ENCODE data around the gene RAB10.
"Not testable (repeated sequence)": the region's sequence is repeated elsewhere in the genome, so short reads cannot be mapped to it uniquely, and the experiment has no call there.

RAB10 gene

GRCh38 chr2:26064846-26065245, 31.0 kb downstream of the RAB10 start:
- no peak for DNase-seq

- no peak for DNase-seq
Observed at GRCh38 chr2:26067186-26067974, 33.5 kb downstream of the RAB10 start.

- no peak for DNase-seq
Observed at GRCh38 chr2:26067980-26068507, 34.2 kb downstream of the RAB10 start.

GRCh38 chr2:26068602-26069298, 34.9 kb downstream of the RAB10 start:
- peak; percentile 88 for DNase-seq

- DNase-seq: no peak
Observed at GRCh38 chr2:26070730-26071129, 36.8 kb downstream of the RAB10 start.

- DNase-seq: no peak
Observed at GRCh38 chr2:26072925-26073768, 39.3 kb downstream of the RAB10 start.

GRCh38 chr2:26073830-26074229, 39.9 kb downstream of the RAB10 start:
- no peak for DNase-seq

GRCh38 chr2:26074676-26075075, 40.8 kb downstream of the RAB10 start:
- DNase-seq: no peak

GRCh38 chr2:26075173-26075572, 41.3 kb downstream of the RAB10 start:
- DNase-seq: no peak

GRCh38 chr2:26076001-26076587, 42.2 kb downstream of the RAB10 start:
- no peak for DNase-seq

- no peak for DNase-seq
Observed at GRCh38 chr2:26077291-26077690, 43.4 kb downstream of the RAB10 start.

- DNase-seq: no peak
Observed at GRCh38 chr2:26078939-26079338, 45.1 kb downstream of the RAB10 start.

GRCh38 chr2:26080356-26080755, 46.5 kb downstream of the RAB10 start:
- DNase-seq: peak; percentile 10

- not testable (repeated sequence) for DNase-seq
Observed at GRCh38 chr2:26080925-26081324, 47.0 kb downstream of the RAB10 start.

GRCh38 chr2:26081556-26081955, 47.7 kb downstream of the RAB10 start:
- no peak for DNase-seq

- DNase-seq: peak; percentile 61
Observed at GRCh38 chr2:26086155-26086637, 52.3 kb downstream of the RAB10 start.

GRCh38 chr2:26086779-26087178, 52.9 kb downstream of the RAB10 start:
- no peak for DNase-seq

GRCh38 chr2:26088038-26088643, 54.3 kb downstream of the RAB10 start:
- peak; percentile 11 for DNase-seq

- DNase-seq: not testable (repeated sequence)
Observed at GRCh38 chr2:26088931-26089330, 55.0 kb downstream of the RAB10 start.

GRCh38 chr2:26089337-26089736, 55.5 kb downstream of the RAB10 start:
- no peak for DNase-seq

- no peak for DNase-seq
Observed at GRCh38 chr2:26095758-26096157, 61.9 kb downstream of the RAB10 start.

GRCh38 chr2:26099933-26100332, 66.0 kb downstream of the RAB10 start:
- DNase-seq: no peak

All from fibroblast of skin of right quadriceps (primary cell).